ENCODE results near the gene RTRAF.

Gene RTRAF

GRCh38 chr14:52055167-52055566 lies 65.8 kb downstream of the RTRAF start:
- TF ChIP-seq GATA2 (IDR thresholded peaks at IDR 0.05; ENCODE audit: low read depth, low read length) (no peak), GATA3 (IDR thresholded peaks at IDR 0.05; ENCODE audit: low read depth, low read length) (no peak)

DNA sequence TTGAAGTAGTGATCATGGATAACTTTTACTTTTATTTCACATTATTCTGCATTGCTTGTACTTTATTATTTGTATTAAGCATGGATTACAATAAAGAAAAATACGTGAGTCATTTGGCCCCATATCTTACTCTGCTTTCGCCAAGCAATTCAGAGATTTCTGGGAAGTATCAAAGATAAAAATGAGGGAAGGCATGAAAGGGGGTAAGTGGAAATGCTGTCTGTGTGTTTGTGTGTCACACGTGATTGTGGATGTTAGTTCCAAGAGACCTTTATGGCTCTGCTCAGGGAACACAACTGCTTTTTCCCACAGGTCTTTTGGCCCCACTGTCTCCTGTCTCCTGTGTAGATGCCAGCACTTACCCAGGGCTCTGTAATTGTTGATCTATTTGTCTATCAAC lies 69.0 kb downstream of the RTRAF start:
- TF ChIP-seq GATA2 (IDR thresholded peaks at IDR 0.05; ENCODE audit: low read depth, low read length) (no peak), GATA3 (IDR thresholded peaks at IDR 0.05; ENCODE audit: low read depth, low read length) (no peak)

DNA sequence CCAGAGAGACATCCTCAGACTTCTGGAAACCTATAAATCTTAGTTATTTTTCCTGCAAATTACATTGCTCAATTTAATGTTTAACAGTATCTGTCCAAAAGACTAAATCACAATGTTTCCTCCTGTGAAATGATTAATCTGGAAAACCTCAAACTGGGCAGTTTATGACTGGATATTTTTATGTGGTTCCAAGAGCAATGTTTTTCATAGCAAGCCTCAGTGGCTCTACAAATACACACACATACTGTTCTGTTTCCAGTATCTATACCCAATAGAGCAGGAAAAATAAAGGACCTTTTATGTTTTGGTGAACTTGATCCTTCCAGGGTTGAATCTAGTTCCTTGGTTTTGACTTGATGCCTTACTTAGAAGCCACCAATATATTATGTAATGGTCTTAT lies 70.3 kb downstream of the RTRAF start:
- no peak for TF ChIP-seq GATA2 (IDR thresholded peaks at IDR 0.05; ENCODE audit: low read depth, low read length)
- no peak for TF ChIP-seq GATA3 (IDR thresholded peaks at IDR 0.05; ENCODE audit: low read depth, low read length)

GRCh38 chr14:52060080-52060479 lies 70.7 kb downstream of the RTRAF start:
- no peak for TF ChIP-seq GATA2 (IDR thresholded peaks at IDR 0.05; ENCODE audit: low read depth, low read length)
- TF ChIP-seq GATA3 (IDR thresholded peaks at IDR 0.05; ENCODE audit: low read depth, low read length), result no peak

All from SH-SY5Y (cell line).